SJSA1 (cell line): ENCODE data around the gene GATB. TPM values are rescaled to one million over a fixed set of nuclear protein-coding genes. Genes with fewer than 3 reads are reported as not detected.
A peak's percentile ranks its signal among the peaks of the same experiment; 100 is the strongest.

Source experiments
- DNase-seq, 2 experiments: peaks; one replicate each; pipeline ENCODE4 v3.0.0-alpha.2; 2015 to 2020; ENCODE audit warnings: low spot score in 2 of 2, low read depth in 1 of 2
- H3K27ac ChIP-seq: fragments of 250-450 bp; sonication (Bioruptor Pico); 2 replicates; pipeline ENCODE4 v1.5.1; 2020; ENCODE audit warnings: mild to moderate bottlenecking, moderate library complexity
- H3K27me3 ChIP-seq: fragments of 250-450 bp; sonication (Bioruptor Pico); replicated peaks from 2 replicates; pipeline ENCODE4 v1.5.1; 2020; ENCODE audit warnings: mild to moderate bottlenecking, moderate library complexity
- H3K36me3 ChIP-seq: fragments of 250-450 bp; sonication (Bioruptor Pico); 2 replicates; pipeline ENCODE4 v1.5.1; 2020; ENCODE audit warnings: mild to moderate bottlenecking
- H3K4me1 ChIP-seq: fragments of 250-450 bp; sonication (Bioruptor Pico); replicated peaks from 2 replicates; pipeline ENCODE4 v1.6.1; 2021; ENCODE audit warnings: mild to moderate bottlenecking
- H3K4me3 ChIP-seq: fragments of 250-450 bp; sonication (Bioruptor Pico); 2 replicates; pipeline ENCODE4 v1.5.1; 2020; ENCODE audit warnings: mild to moderate bottlenecking
- H3K9me3 ChIP-seq: fragments of 250-450 bp; sonication (Bioruptor Pico); replicated peaks from 2 replicates; pipeline ENCODE4 v1.5.1; 2020; ENCODE audit warnings: mild to moderate bottlenecking
- total RNA-seq: library from RNA; depleted of rRNA; stranded (reverse); fragments of >200 nt; shearing (Covaris generic); gene quantifications from 2 replicates; pipeline ENCODE4 v1.2.3, GENCODE V29; 2014; rRNA removed

The GATB gene
- 14.4 and 21.9 TPM in 2 replicates for total RNA-seq

GRCh38 chr4:151760712-151761661 is at the start of gene GATB:
GATB (minus strand) TSS chr4:151761007; CDS start chr4:151760982, 25 bp downstream.
- H3K27me3 ChIP-seq = no peaks in the 10 kb centered on the region
- peaks cover 8% of the 10 kb centered on the region for H3K4me1 ChIP-seq
- peak within 1 kb of the TSS; percentile 69 for H3K27ac ChIP-seq
- peak within 1 kb of the TSS; percentile 59 for H3K4me3 ChIP-seq
- DNase-seq = peak; percentile 90 to 95
- peaks cover 3% of the 10 kb centered on the region; the same call in 1 of the 2 replicates for H3K36me3 ChIP-seq
- H3K9me3 ChIP-seq = no peaks in the 10 kb centered on the region

- Histone ChIP-seq H3K4me1 (peaks cover 15% of the 10 kb centered on the region), H3K9me3 (no peaks in the 10 kb centered on the region), H3K27ac (no peak overlapping the region), H3K27me3 (no peaks in the 10 kb centered on the region), H3K4me3 (no peak overlapping the region), H3K36me3 (no peaks in the 10 kb centered on the region)
- DNase-seq = no peak
Measured at GRCh38 chr4:151810476-151810875, 49.7 kb upstream of the GATB start.

GRCh38 chr4:151809716-151810115 is 48.9 kb upstream of the GATB start:
- Histone ChIP-seq H3K27ac (no peak overlapping the region), H3K9me3 (no peaks in the 10 kb centered on the region), H3K27me3 (no peaks in the 10 kb centered on the region), H3K36me3 (no peaks in the 10 kb centered on the region), H3K4me1 (peaks cover 15% of the 10 kb centered on the region), H3K4me3 (no peak overlapping the region)
- DNase-seq = no peak

GRCh38 chr4:151808542-151808941 is 47.7 kb upstream of the GATB start:
- Histone ChIP-seq H3K27me3 (no peaks in the 10 kb centered on the region), H3K4me1 (peaks cover 15% of the 10 kb centered on the region), H3K36me3 (no peaks in the 10 kb centered on the region), H3K27ac (no peak overlapping the region), H3K9me3 (no peaks in the 10 kb centered on the region), H3K4me3 (no peak overlapping the region)
- DNase-seq = no peak

- Histone ChIP-seq H3K4me1 (peaks cover 15% of the 10 kb centered on the region), H3K9me3 (no peaks in the 10 kb centered on the region), H3K4me3 (no peak overlapping the region), H3K27ac (no peak overlapping the region), H3K36me3 (no peaks in the 10 kb centered on the region), H3K27me3 (no peaks in the 10 kb centered on the region)
- DNase-seq = no peak
Measured at GRCh38 chr4:151808120-151808529, 47.3 kb upstream of the GATB start.

GRCh38 chr4:151807220-151807619 is 46.4 kb upstream of the GATB start:
- no peak overlapping the region for H3K4me3 ChIP-seq
- H3K36me3 ChIP-seq = no peaks in the 10 kb centered on the region
- H3K9me3 ChIP-seq = no peaks in the 10 kb centered on the region
- H3K27ac ChIP-seq = peak overlapping the region; percentile 62; the same call in 1 of the 2 replicates
- no peaks in the 10 kb centered on the region for H3K27me3 ChIP-seq
- H3K4me1 ChIP-seq = peaks cover 15% of the 10 kb centered on the region
- no peak for DNase-seq

- DNase-seq = peak in 1 of 2 experiments; percentile 53
- Histone ChIP-seq H3K4me1 (peaks cover 15% of the 10 kb centered on the region), H3K27me3 (no peaks in the 10 kb centered on the region), H3K4me3 (no peak overlapping the region), H3K27ac (peak overlapping the region; percentile 62), H3K36me3 (no peaks in the 10 kb centered on the region), H3K9me3 (no peaks in the 10 kb centered on the region)
Measured at GRCh38 chr4:151806511-151806927, 45.7 kb upstream of the GATB start.

GRCh38 chr4:151804821-151805220 is 44.0 kb upstream of the GATB start:
- Histone ChIP-seq H3K36me3 (no peaks in the 10 kb centered on the region), H3K9me3 (no peaks in the 10 kb centered on the region), H3K4me1 (peaks cover 15% of the 10 kb centered on the region), H3K27me3 (no peaks in the 10 kb centered on the region), H3K27ac (no peak overlapping the region), H3K4me3 (no peak overlapping the region)
- DNase-seq = no peak

GRCh38 chr4:151804086-151804630 is 43.4 kb upstream of the GATB start:
- Histone ChIP-seq H3K36me3 (no peaks in the 10 kb centered on the region), H3K27me3 (no peaks in the 10 kb centered on the region), H3K4me3 (no peak overlapping the region), H3K9me3 (no peaks in the 10 kb centered on the region), H3K27ac (no peak overlapping the region), H3K4me1 (peaks cover 15% of the 10 kb centered on the region)
- DNase-seq = no peak

GRCh38 chr4:151803246-151803645 is 42.4 kb upstream of the GATB start:
- Histone ChIP-seq H3K27me3 (no peaks in the 10 kb centered on the region), H3K4me1 (peaks cover 15% of the 10 kb centered on the region), H3K27ac (no peak overlapping the region), H3K4me3 (no peak overlapping the region), H3K9me3 (no peaks in the 10 kb centered on the region), H3K36me3 (no peaks in the 10 kb centered on the region)
- DNase-seq = no peak

GRCh38 chr4:151801547-151802516 is 41.0 kb upstream of the GATB start:
- H3K27me3 ChIP-seq = no peaks in the 10 kb centered on the region
- DNase-seq = peak in 1 of 2 experiments; percentile 54

GRCh38 chr4:151799417-151800012 is 38.7 kb upstream of the GATB start:
- DNase-seq = no peak

More at GRCh38 chr4:151801547-151802516, 41.0 kb upstream of the GATB start:
- peaks cover 9% of the 10 kb centered on the region for H3K4me1 ChIP-seq
- H3K27ac ChIP-seq = no peak overlapping the region
- no peaks in the 10 kb centered on the region for H3K36me3 ChIP-seq
- no peak overlapping the region for H3K4me3 ChIP-seq
- H3K9me3 ChIP-seq = no peaks in the 10 kb centered on the region

More at GRCh38 chr4:151799417-151800012, 38.7 kb upstream of the GATB start:
- no peaks in the 10 kb centered on the region; the same call in 1 of the 2 replicates for H3K4me1 ChIP-seq
- no peak overlapping the region for H3K27ac ChIP-seq
- no peak overlapping the region for H3K4me3 ChIP-seq
- H3K36me3 ChIP-seq = no peaks in the 10 kb centered on the region
- no peaks in the 10 kb centered on the region for H3K9me3 ChIP-seq
- H3K27me3 ChIP-seq = no peaks in the 10 kb centered on the region
